HCT116 (cell line): Measurements from ENCODE around the gene EIF4A3. TPM values are rescaled to one million over a fixed set of nuclear protein-coding genes. Genes with fewer than 3 reads are reported as not detected.

Experiments
- ATAC-seq: fragments of 200-7000 bp; cut with Tn5 transposase; 2 replicates; pipeline ENCODE4 v1.9.1; 2020; ENCODE audit warnings: mild to moderate bottlenecking, moderate library complexity
- BruUV-seq: library from RNA; stranded (reverse); fragments of 400-500 nt; replicated peaks from 2 replicates; lab custom pipeline; 2021; lab: Mats Ljungman, UMichigan
- CTCF ChIA-PET: fragments of 300-600 bp; sonication (Branson Sonifier 250); formaldehyde crosslinking; loops from one replicate; lab custom pipeline; 2021; ENCODE audit warnings: antibody characterized with exemption; lab: Charles Lee
- POLR2A ChIA-PET: fragments of 300-600, 350-600 bp; sonication (Branson Sonifier 250); formaldehyde crosslinking; loops from one replicate; lab custom pipeline; 2021; ENCODE audit warnings: antibody characterized with exemption; lab: Charles Lee
- RAD21 ChIA-PET, 2 experiments: fragments of 300-600 bp; sonication (Branson Sonifier 250); formaldehyde crosslinking; loops; one replicate each; lab custom pipeline; 2023; ENCODE audit warnings: low total read pairs in 2 of 2; ENCODE audit not compliant: uncharacterized antibody in 2 of 2, unreplicated experiment in 2 of 2, low non-redundant PET in 1 of 2; lab: Charles Lee
- DNase-seq: peaks from one replicate; pipeline ENCODE4 v3.0.0-alpha.2; 2010; ENCODE audit warnings: low read depth, low spot score
- H2AFZ ChIP-seq: fragments of 200-600 bp; shearing (Covaris generic), sonication (generic); 2 replicates; pipeline ENCODE4 v1.6.1; 2017; ENCODE audit warnings: low read depth, mixed run types, mixed read lengths, antibody characterized with exemption, low read length; ENCODE audit not compliant: poor library complexity, severe bottlenecking
- H3K27ac ChIP-seq: 2 replicates; pipeline ENCODE4 v1.5.1; 2012; ENCODE audit warnings: low read depth, low read length
- H3K27me3 ChIP-seq: fragments of 200-600 bp; sonication (generic); 2 replicates; pipeline ENCODE4 v1.6.1; 2016; ENCODE audit warnings: mixed run types, low read length, mixed read lengths; ENCODE audit not compliant: insufficient read depth
- H3K36me3 ChIP-seq, 2 experiments: fragments of 200-500 bp in 1 of 2; fragments of 200-600 bp in 1 of 2; sonication (Bioruptor generic) in 1 of 2; sonication (generic) in 1 of 2; 2 replicates each; pipeline versions ENCODE4 v1.5.1 to v1.6.1; 2014 to 2016; ENCODE audit warnings: low read length in 2 of 2, inconsistent platforms in 1 of 2, mixed read lengths in 1 of 2, mixed run types in 1 of 2; ENCODE audit not compliant: insufficient read depth in 2 of 2, control insufficient read depth in 1 of 2
- H3K4me1 ChIP-seq, 2 experiments: fragments of 200-600 bp in 1 of 2; sonication (generic) in 1 of 2; 2 replicates each; pipeline versions ENCODE4 v1.5.1 to v1.6.1; 2012 to 2017; ENCODE audit warnings: low read length in 2 of 2, inconsistent platforms in 1 of 2, mild to moderate bottlenecking in 1 of 2, mixed read lengths in 1 of 2, mixed run types in 1 of 2, moderate library complexity in 1 of 2; ENCODE audit not compliant: insufficient read depth in 2 of 2, control insufficient read depth in 1 of 2
- H3K4me2 ChIP-seq: fragments of 200-600 bp; sonication (generic); 2 replicates; pipeline ENCODE4 v1.6.1; 2017; ENCODE audit warnings: mixed run types, low read length, mixed read lengths
- H3K4me3 ChIP-seq, 2 experiments: fragments of 200-600 bp in 1 of 2; sonication (generic) in 1 of 2; replicated peaks in 1 of 2; 2 replicates each; pipeline ENCODE4 v1.5.1; 2011 to 2016; ENCODE audit warnings: low read length in 2 of 2, control low read depth in 1 of 2, low read depth in 1 of 2, mild to moderate bottlenecking in 1 of 2, mixed read lengths in 1 of 2, mixed run types in 1 of 2
- H3K79me2 ChIP-seq: fragments of 200-600 bp; sonication (generic); 2 replicates; pipeline ENCODE4 v1.6.1; 2017; ENCODE audit warnings: mild to moderate bottlenecking, mixed run types, low read length, moderate library complexity, mixed read lengths; ENCODE audit not compliant: insufficient read depth
- H3K9ac ChIP-seq: fragments of 200-600 bp; sonication (generic); 2 replicates; pipeline ENCODE4 v1.6.1; 2016; ENCODE audit warnings: low read length, mixed read lengths
- H3K9me2 ChIP-seq: fragments of 200-600 bp; sonication (generic), shearing (Covaris generic); 2 replicates; pipeline ENCODE4 v1.6.1; 2017; ENCODE audit warnings: mixed run types, mild to moderate bottlenecking, moderate library complexity; ENCODE audit not compliant: insufficient read depth
- H3K9me3 ChIP-seq, 2 experiments: fragments of 200-500 bp in 1 of 2; fragments of 200-600 bp in 1 of 2; sonication (Bioruptor generic) in 1 of 2; sonication (generic) in 1 of 2; 2 replicates each; pipeline ENCODE4 v1.6.1; 2014 to 2017; ENCODE audit warnings: low read length in 2 of 2, mixed read lengths in 2 of 2, inconsistent platforms in 1 of 2, low read depth in 1 of 2, mild to moderate bottlenecking in 1 of 2, mixed run types in 1 of 2, moderate library complexity in 1 of 2; ENCODE audit not compliant: control insufficient read depth in 1 of 2, insufficient read depth in 1 of 2
- H4K20me1 ChIP-seq: fragments of 200-600 bp; sonication (generic), shearing (Covaris generic); 2 replicates; pipeline ENCODE4 v1.6.1; 2017; ENCODE audit warnings: mixed run types, mild to moderate bottlenecking, moderate library complexity; ENCODE audit not compliant: insufficient read depth
- CBX3 ChIP-seq: IDR thresholded peaks from 2 replicates; pipeline ENCODE4 v1.6.1; 2012; ENCODE audit warnings: low read depth
- CEBPB ChIP-seq: IDR thresholded peaks from 2 replicates; pipeline ENCODE4 v1.6.1; 2012; ENCODE audit warnings: low read depth
- CTCF ChIP-seq, 3 experiments: fragments of 200-600 bp in 1 of 3; sonication (generic) in 1 of 3; IDR thresholded peaks in 2 of 3; conservative IDR thresholded peaks in 1 of 3; 2 replicates each; pipeline ENCODE4 v1.5.1; 2012 to 2017; ENCODE audit warnings: low read depth in 2 of 3, low read length in 2 of 3, antibody characterized with exemption in 1 of 3, borderline replicate concordance in 1 of 3, control low read depth in 1 of 3, mild to moderate bottlenecking in 1 of 3, mixed read lengths in 1 of 3, mixed run types in 1 of 3, moderate library complexity in 1 of 3; ENCODE audit not compliant: insufficient read depth in 1 of 3
- ELF1 ChIP-seq: IDR thresholded peaks from 2 replicates; pipeline ENCODE4 v1.6.1; 2012; ENCODE audit warnings: low read depth, borderline replicate concordance
- EZH2 ChIP-seq: fragments of 200-600 bp; sonication (generic); IDR thresholded peaks from 2 replicates; pipeline ENCODE4 v1.6.1; 2017; ENCODE audit warnings: antibody characterized with exemption, mixed run types
- JUND ChIP-seq: IDR thresholded peaks from 2 replicates; pipeline ENCODE4 v1.6.1; 2012
- POLR2AphosphoS5 ChIP-seq: IDR thresholded peaks from 2 replicates; pipeline ENCODE4 v1.6.1; 2011; ENCODE audit warnings: mild to moderate bottlenecking, low read depth, low read length, moderate library complexity
- RAD21 ChIP-seq: IDR thresholded peaks from 2 replicates; pipeline ENCODE4 v1.6.1; 2012; ENCODE audit warnings: low read depth, mild to moderate bottlenecking
- REST ChIP-seq: IDR thresholded peaks from 2 replicates; pipeline ENCODE4 v1.6.1; 2012; ENCODE audit warnings: low read depth
- SP1 ChIP-seq: IDR thresholded peaks from 2 replicates; pipeline ENCODE4 v1.6.1; 2012; ENCODE audit warnings: low read depth
- SRF ChIP-seq: IDR thresholded peaks from 2 replicates; pipeline ENCODE4 v1.6.1; 2012; ENCODE audit warnings: low read depth
- ZBTB33 ChIP-seq: IDR thresholded peaks from 2 replicates; pipeline ENCODE4 v1.6.1; 2011; ENCODE audit warnings: mild to moderate bottlenecking, low read length, moderate library complexity; ENCODE audit not compliant: insufficient replicate concordance; ENCODE audit errors: extremely low read depth
- ZNF274 ChIP-seq: fragments of 200-500 bp; sonication (Bioruptor generic); IDR thresholded peaks from 2 replicates; pipeline ENCODE4 v1.6.1; 2014; ENCODE audit warnings: mild to moderate bottlenecking, low read depth, low read length, inconsistent platforms
- intact Hi-C: fragments of 100-400 bp; cut with micrococcal nuclease; formaldehyde crosslinking; loops from 2 replicates; pipeline ENCODE4 v1.10.0; 2022
- total RNA-seq: library from RNA; stranded (reverse); gene quantifications from one replicate; pipeline ENCODE4 v1.2.1, GENCODE V29; 2021; ENCODE audit not compliant: unreplicated experiment

EIF4A3 gene
- total RNA-seq, 1 experiment from 2014 or later, result 248 TPM

- intact Hi-C loops, result no loop called here
- H3K9me2 ChIP-seq, result no peaks in the 10 kb centered on the region
- POLR2A ChIA-PET, result no interaction called here
- no peak overlapping the region for H3K27ac ChIP-seq
- H3K27me3 ChIP-seq, result no peaks in the 10 kb centered on the region
- H3K79me2 ChIP-seq, result no peaks in the 10 kb centered on the region
- no peaks in the 10 kb centered on the region for H4K20me1 ChIP-seq
- no peak for DNase-seq
- no peaks in the 10 kb centered on the region for H3K36me3 ChIP-seq
- CTCF ChIA-PET, result no interaction called here
- H3K9ac ChIP-seq, result no peak overlapping the region
- RAD21 ChIA-PET, result no interaction called here
- no peaks in the 10 kb centered on the region for H3K9me3 ChIP-seq
- no peak for TF ChIP-seq CTCF (IDR thresholded peaks at IDR 0.05 in 2 of 3, conservative IDR thresholded peaks at IDR 0.05 in 1 of 3; ENCODE audit: borderline replicate concordance in 1 of 3, insufficient read depth in 1 of 3, low read depth in 2 of 3, low read length in 2 of 3)
- H3K4me1 ChIP-seq, result peaks cover 5 to 6% of the 10 kb centered on the region in 2 experiments
- no peak for ATAC-seq
- no peak overlapping the region for H2AFZ ChIP-seq
- no peak overlapping the region for H3K4me3 ChIP-seq
- H3K4me2 ChIP-seq, result no peak overlapping the region
- no TSS peak for BruUV-seq
Observed at GRCh38 chr17:80180192-80180591, 33.3 kb upstream of the EIF4A3 start.

- ATAC-seq (no peak), DNase-seq (no peak)
- no peaks in the 10 kb centered on the region for H3K9me3 ChIP-seq
- no peaks in the 10 kb centered on the region for H3K79me2 ChIP-seq
- no peak overlapping the region for H3K4me2 ChIP-seq
- ChIA-PET RAD21 (no interaction called here), CTCF (no interaction called here), POLR2A (no interaction called here)
- H3K9me2 ChIP-seq, result no peaks in the 10 kb centered on the region
- H2AFZ ChIP-seq, result no peak overlapping the region
- BruUV-seq, result no TSS peak
- H3K27ac ChIP-seq, result no peak overlapping the region
- intact Hi-C loops, result no loop called here
- no peaks in the 10 kb centered on the region for H3K36me3 ChIP-seq
- H3K9ac ChIP-seq, result no peak overlapping the region
- no peaks in the 10 kb centered on the region for H3K27me3 ChIP-seq
- H3K4me1 ChIP-seq, result peaks cover 6 to 9% of the 10 kb centered on the region in 2 experiments
- H4K20me1 ChIP-seq, result no peaks in the 10 kb centered on the region
- no peak overlapping the region for H3K4me3 ChIP-seq
- TF ChIP-seq ZBTB33 (no peak), CEBPB (no peak), ELF1 (no peak), JUND (no peak), REST (no peak), ZNF274 (no peak), SRF (no peak), POLR2AphosphoS5 (no peak), RAD21 (no peak), EZH2 (no peak), CBX3 (no peak), SP1 (no peak)
Observed at GRCh38 chr17:80177986-80178595, 31.2 kb upstream of the EIF4A3 start.
